Posterior vena cava (tissue), 2 donors: ENCODE measurements around the gene CACNG4. TPM values are rescaled to one million over a fixed set of nuclear protein-coding genes. Genes with fewer than 3 reads are reported as not detected.

ENCODE experiments used
- DNase-seq: peaks from one replicate; pipeline ENCODE4 v3.0.0-alpha.2; 2020; ENCODE audit warnings: low spot score
- intact Hi-C, 2 donors: fragments of 100-400 bp; cut with DNase I; formaldehyde crosslinking; loops; one replicate each; pipeline versions ENCODE4 v1.14.1 to v1.14.2; 2022 to 2023
- total RNA-seq, 2 donors: library from RNA; stranded (reverse); fragmentation: NEBNext Ultra II Directional; extraction: Animal tissue kit (Norgen Biotek cat#: 25700); gene quantifications; one replicate each; pipeline ENCODE4 v1.2.1, GENCODE V29; 2021
- donor health status: DM: yes; HTN: yes; CAD: no.
- donor health status: DM: yes; HTN: yes; CAD: no.

Gene CACNG4
- total RNA-seq, 2 donors from 2014 or later: not detected

- intact Hi-C loops: no loop called here
- DNase-seq: no peak
Measured at GRCh38 chr17:67051155-67051538, 86.6 kb downstream of the CACNG4 start.

GRCh38 chr17:67051837-67052236, 87.3 kb downstream of the CACNG4 start:
- intact Hi-C loops: no loop called here
- DNase-seq: no peak

DNA sequence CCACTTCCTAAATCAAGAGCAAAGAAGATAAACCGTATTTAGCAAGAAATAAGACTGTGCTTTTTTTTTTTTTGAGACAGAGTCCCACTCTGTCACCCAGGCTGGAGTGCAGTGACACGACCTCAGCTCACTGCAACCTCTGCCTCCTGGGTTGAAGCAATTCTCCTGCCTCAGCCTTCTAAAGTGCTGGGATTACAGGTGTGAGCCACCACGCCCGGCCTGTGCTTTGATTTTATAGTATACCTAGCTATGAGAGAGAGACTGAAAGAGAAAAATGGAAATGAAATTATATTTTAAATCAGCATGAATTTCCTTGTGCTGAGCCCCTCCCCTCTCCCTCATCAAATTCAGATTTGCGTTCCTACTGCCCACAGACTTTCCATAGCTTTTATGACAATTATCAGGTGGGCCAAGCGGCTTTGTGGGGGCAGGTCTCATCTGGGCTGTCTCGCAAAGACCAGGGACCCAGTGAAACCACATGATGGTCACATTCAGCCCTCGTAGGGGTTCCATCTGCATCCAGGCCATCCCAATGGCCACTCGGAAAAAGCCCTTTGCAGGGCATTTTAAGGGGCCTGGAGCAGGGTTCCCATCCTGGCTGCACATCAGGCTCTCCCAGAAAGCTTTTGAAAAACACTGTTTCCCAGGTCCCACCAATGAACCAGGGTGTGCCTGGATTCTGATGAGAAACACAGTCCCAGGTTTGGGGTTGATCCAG, 88.4 kb downstream of the CACNG4 start:
- DNase-seq: no peak
- intact Hi-C loops: no loop called here

DNA sequence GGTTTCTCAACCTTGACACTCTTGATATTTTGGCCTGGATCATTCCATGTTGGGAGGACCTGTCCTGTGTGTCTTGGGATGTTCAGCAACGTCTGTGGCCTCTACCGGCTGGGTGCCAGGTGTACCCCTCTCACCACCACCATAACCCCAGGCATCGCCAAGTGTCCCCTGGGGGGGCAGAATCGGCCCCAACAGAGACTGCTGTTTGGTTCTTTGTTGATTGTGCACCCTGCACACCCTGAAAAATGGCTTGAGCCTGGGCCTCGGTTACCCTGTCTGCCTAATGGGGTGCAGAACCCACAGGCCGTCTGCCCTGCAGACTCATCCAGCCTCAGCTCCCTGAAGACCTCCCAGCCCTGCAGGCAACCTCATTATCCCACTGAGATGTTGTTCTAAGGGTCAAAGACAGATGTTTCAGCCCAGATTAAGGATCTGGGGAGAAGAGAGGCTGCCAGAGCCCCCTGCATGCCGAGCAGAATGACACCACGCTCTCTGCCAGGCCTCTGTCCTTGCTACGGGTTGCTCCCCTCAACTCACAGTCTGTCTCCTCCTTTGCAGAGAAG, 89.0 kb downstream of the CACNG4 start:
- DNase-seq: no peak
- intact Hi-C loops: no loop called here

DNA sequence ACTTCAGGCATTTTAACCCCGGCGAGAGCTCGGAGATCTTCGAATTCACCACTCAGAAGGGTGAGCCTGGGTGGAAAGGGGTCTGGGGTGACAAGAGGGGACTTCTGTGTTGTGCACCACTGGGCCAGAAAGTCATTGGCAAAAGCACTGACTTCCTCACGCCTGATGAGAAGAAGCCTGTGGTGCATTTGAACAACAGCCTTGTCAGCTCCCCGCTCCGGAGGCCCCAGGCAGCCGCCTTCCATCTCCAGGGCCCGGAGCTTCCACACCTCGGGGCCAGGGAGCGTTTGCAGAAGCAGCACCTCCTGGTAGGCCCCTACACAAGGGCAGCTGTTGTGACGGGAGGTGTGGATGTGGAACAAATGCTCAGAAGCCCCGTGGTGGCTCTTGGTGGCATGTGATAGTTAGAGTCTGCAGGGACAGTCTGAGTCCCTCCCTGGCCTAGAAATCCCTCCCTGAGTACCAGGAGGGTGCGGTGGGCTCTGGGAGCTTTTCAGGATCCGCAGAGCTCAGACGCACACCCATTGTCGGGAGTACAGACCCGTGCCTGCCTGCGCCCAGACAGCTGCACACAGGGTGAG, 89.6 kb downstream of the CACNG4 start:
- no peak for DNase-seq
- intact Hi-C loops: no loop called here

DNA sequence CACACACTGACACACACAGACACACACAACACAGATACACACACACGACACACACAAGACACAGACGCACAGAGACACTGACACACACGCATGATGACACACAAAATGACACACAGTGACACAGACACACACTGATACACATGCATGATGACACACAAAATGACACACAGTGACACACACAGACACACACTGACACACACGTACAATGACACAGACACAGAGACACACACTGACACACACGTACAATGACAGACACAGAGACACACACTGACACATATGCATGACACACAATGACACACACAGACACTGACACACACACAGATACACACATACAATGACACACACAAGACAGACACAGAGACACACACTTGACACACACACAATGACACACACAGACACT, 90.1 kb downstream of the CACNG4 start:
- no peak for DNase-seq
- intact Hi-C loops: no loop called here

DNA sequence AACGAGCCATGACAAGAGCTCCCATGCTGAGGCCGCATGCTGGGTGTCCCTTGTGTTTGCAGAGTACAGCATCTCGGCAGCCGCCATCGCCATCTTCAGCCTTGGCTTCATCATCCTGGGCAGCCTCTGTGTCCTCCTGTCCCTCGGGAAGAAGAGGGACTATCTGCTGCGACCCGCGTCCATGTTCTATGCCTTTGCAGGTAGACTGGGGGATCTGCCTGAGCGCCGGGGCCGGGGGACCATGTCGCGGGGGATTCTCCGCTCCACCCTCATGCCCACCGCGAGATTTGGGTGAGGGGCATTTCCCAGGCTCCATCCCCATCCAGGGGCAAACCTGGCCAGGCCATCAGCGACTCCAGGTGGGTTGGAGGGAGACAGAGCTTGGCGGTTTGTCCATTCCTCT, 90.5 kb downstream of the CACNG4 start:
- intact Hi-C loops: no loop called here
- no peak for DNase-seq

GRCh38 chr17:67055811-67056745, 91.6 kb downstream of the CACNG4 start:
- DNase-seq: no peak
- intact Hi-C loops: no loop called here

- intact Hi-C loops: no loop called here
Measured at GRCh38 chr17:67056746-67057490, 92.4 kb downstream of the CACNG4 start.

GRCh38 chr17:67058036-67058435, 93.5 kb downstream of the CACNG4 start:
- DNase-seq: no peak
- intact Hi-C loops: no loop called here

More at GRCh38 chr17:67056746-67057490, 92.4 kb downstream of the CACNG4 start:
- no peak for DNase-seq

DNA sequence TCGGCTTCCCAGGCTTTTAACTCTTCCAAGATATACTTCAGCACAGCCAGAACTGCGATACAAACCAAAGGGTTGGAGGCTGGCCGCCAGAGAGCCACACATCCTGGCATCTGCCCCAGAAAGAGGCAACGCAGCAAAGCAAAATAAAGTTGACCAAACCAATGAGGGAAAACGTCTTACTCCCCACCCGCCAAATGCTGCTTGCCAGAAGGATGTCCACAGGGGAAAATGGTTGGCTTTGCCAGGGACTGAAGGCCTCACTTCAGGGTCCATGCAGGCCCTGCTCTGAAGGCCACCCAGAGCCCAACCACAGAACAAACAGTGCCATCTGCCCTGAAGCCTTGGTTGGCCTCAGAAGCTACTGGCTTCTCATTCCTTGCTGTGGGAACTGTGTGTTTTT, 94.9 kb downstream of the CACNG4 start:
- no peak for DNase-seq
- intact Hi-C loops: no loop called here

DNA sequence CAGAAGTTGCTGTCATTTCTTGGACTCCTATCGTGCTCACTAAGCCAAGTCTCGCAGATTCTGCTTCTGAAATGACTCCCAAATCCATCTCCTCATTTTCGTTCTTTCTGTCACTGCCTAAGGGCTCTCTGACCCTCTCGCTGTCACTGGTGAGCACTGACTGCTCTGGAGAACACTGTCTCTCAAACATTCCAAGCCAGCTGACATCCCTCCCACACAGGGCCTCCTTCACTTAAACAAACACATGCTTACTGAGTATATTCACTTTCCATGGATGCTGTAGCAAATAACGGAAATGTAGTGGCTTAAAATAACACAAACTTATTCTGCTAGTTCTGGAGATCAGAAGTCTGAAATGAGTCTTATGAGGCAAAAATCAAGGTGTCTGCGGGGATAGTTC, 98.6 kb downstream of the CACNG4 start:
- no peak for DNase-seq
- intact Hi-C loops: no loop called here

- DNase-seq: no peak
- intact Hi-C loops: no loop called here
Measured at GRCh38 chr17:67066717-67067116, 102.2 kb downstream of the CACNG4 start.

DNA sequence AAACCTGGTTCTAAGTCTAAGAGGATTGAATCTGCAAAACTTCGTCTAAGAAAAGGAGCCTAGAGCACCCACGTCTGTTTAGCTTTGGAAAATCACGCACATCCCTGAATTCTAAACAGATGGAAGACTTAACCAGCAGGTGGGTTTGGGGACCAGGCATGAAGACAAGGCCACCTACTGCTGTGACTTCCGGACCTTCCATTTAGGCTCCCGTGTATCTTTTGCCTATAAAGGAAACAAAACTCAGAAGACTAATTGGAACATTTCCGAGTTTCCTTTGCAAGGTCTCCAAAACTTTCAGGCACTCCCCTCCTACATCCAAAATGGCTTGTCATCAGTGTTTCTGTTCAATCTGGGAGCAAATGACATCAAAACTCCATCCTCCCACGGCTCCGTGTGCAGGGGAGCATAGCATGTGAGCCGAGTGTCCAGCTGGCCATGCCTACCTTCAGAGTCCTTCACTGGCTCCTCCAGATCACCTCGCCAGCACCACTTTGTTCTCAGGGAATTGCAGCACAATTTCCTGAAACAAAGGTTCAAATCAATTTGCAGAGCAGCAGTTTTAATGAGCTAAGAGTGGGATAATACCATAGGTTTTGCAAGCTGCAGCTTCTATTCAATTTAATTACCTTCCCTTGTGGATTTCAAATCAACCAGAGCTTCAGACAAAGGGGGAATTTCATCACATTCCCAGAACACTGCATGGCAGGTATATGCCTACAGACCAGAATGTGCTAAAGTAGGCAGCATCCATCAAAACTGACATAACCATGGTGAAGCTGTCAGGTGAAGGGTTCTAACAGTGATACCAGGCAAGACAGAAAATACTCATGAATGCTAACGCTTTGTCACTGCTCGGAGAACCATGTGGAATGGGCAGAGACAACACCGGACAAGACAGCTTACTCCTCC, 103.3 kb downstream of the CACNG4 start:
- no peak for DNase-seq
- intact Hi-C loops: no loop called here

DNA sequence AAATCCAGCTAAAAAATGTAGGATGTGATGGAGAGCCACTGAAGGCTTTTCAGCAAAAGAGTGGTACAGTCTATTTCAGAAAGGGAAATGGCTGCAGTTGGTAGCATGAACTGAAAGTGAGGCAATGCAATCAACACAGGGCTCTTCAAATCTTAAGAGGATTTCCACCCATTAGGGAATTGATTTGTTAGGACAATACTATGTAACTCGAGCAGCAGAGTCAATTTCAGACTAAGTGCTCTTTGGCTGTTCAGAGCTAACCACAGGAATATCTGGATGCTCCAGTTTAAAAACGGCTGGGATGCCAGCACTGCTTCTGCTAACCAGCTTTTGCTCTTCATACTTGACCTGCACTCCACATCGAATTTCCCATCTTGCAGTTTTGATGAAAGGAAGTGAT, 104.5 kb downstream of the CACNG4 start:
- intact Hi-C loops: no loop called here
- DNase-seq: no peak

GRCh38 chr17:67069603-67070136, 105.2 kb downstream of the CACNG4 start:
- no peak for DNase-seq
- intact Hi-C loops: no loop called here

DNA sequence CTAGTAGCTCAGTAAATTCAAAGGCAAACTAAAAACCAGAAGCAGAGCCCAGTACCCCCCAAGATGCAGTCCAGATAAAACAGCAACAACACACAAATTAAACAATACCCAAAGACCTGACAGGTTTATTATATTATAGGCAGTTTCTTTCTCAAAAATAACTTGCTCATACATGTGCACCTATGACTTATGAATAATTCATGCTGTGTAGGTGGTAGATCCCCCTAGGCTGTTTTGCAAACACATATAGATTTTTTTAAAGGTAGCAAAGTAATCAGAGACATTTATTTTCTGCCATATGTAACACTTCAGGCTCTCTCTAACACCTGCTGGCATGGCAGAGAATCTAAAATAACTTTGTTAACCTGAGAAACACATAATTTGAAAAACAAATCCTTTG, 107.1 kb downstream of the CACNG4 start:
- DNase-seq: no peak

DNA sequence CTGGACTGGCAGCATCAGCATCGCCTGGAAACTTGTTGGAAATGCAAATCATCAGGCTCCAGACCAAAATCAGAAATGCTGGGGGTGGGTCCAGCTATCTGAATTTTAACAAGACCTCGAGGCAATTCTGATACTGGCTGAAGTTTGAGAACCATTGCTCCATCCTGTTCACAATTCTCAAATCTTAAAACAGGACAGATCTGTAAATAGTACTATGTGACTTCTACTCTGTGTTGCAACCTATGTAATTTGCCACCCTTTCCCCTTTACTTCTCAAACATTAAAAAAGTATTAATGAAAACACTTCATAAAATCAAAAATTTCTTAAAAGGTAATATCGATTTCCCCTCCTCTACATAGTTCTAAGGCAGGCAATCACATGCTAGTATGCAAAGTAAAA, 108.4 kb downstream of the CACNG4 start:
- no peak for DNase-seq
- intact Hi-C loops: no loop called here

More for the DNA sequence above, 107.1 kb downstream of the CACNG4 start:
- intact Hi-C loops: no loop called here
